Panc1 (cell line): Measurements from ENCODE around the gene PDE3A.

Experiments
- CTCF ChIP-seq: fragments of 450-650 bp; IDR thresholded peaks from 2 replicates; pipeline ENCODE4 v1.5.1; 2017; ENCODE audit warnings: mild to moderate bottlenecking
- POLR2AphosphoS5 ChIP-seq: IDR thresholded peaks from 2 replicates; pipeline ENCODE4 v1.6.1; 2012; ENCODE audit warnings: mild to moderate bottlenecking, low read depth, low read length, moderate library complexity
- TCF7L2 ChIP-seq: IDR thresholded peaks from 2 replicates; pipeline ENCODE4 v1.6.1; 2011; ENCODE audit warnings: mild to moderate bottlenecking, low read depth, low read length, inconsistent platforms

DNA sequence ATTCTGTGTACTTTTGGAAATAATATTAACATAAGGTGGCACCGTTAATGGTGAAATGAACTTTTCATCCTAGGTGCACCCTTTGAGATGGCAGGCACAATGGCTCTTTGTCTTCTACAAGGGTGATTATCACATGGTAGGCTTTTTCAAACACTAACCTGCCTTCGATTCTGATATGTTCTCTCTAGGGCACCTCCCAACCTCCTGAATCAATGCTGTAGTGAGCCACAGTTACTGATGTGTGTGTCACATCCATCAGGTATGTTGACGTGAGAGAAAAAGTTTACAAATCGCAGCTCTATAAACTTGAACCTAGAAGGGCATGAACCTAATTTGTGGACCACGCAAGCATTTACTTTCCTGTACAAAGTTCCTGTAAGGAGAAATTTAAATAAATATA lies 25.4 kb downstream of the PDE3A start:
- TF ChIP-seq CTCF (no peak), TCF7L2 (no peak), POLR2AphosphoS5 (no peak)
